Measurements from ENCODE around the gene TRIM64C.
"Not testable (repeated sequence)": the region's sequence is repeated elsewhere in the genome, so short reads cannot be mapped to it uniquely, and the experiment has no call there.

The TRIM64C gene

DNA sequence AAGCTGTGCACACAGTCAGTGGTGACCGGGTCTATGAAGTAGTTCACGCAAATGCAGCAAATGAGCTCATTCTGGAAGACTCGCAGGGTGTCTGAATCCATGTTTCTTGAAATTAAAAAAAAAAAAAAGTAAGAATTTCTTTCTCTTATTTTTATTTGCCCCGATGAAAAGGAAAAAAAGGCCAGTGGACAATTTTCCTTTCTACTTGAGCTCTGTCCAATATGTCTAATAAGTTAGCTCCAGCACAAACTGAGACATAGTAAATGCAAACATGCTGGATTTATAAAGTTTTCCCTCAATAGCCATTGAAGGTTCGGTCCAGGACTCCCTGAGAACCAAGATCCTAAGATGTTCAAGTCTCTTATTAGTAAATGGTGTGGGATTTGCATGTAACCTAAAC is at the start of gene TRIM64C:
TRIM64C (minus strand) TSS at position 101 of the 400 bp plus-strand sequence; CDS start at position 101, 0 bp downstream.
- DNase-seq (ENCODE audit: low read depth), result not testable (repeated sequence)

DNA sequence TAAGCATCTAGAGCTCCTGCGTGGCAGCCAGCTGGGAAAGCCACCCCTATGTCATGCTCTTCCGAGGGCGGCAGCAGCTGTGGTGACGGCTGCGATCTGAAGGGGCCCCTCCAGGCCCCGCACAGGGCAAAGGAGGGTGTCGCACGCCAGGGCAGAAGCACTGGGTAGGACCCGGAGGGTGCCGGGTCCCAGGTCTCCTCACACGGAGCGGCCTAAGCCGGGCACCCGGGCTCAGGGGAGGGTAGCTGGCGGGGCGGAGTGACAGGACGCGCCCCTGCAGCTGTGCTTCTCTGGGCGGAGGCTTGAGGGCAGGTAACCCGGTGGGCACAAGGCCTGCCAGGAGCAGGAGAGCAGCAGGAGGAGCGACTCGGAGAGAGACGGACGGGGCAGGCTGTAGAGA is 43.4 kb upstream of the TRIM64C start:
- not testable (repeated sequence) for DNase-seq (ENCODE audit: low read depth)

DNA sequence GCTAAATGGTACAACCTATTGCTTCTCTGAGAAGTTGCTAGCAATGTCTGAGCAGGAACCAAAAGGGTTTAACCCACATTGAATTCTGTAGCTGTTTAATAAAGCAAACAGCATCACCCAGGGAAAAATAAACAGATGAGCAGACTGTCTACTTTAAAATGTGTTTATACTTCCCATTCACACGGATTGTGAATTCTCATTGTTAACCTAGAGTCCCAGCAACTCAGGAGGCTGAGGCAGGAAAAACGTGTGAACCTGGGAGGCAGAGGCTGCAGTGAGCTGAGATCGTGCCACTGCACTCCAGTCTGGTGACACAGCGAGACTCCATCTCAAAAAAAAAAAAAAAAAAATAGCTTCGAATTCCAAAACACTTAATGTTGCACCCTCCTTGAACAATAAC is 11.0 kb upstream of the TRIM64C start:
- not testable (repeated sequence) for DNase-seq (ENCODE audit: low read depth)

DNA sequence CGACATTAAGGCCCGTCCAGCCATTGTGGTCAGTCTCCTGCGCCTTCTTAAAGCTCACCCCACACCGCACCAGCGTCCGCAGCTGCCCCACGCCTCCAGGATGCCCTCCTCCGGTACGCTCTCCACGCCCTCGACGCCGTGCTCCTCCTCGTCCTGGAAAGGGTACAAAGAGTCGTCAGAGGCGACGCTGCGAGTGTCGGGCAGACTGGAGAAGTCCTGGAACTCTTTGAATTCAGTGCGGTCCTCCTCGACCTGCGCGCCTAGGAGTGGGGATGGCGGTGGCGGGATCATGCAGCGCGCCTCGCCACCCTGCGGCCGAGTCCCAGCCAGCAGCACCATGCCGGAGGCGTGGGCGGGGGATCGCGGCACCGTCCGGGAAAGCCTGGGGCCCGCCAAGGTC is 9.1 kb downstream of the TRIM64C start:
- not testable (repeated sequence) for DNase-seq (ENCODE audit: low read depth)

DNA sequence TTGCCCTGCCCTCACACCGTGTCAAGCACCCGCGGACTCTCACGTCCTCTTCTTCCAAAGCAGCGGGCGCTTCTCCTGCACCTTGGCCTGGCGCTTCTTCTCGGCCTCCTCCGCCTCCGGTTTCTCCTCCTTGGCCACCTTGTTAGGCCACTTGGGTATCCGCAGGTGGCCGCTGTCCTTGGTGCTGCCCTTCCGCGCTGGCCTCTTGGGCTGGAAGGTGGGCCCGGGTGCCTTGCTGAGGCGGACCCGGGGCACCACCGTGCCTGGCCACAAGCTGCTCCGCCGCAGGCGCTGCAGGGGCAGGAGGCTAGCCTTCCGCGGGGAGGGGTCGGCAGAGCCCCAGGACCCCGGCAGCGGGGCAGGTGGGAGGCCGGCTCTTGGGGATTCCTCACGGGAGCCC is 10.7 kb downstream of the TRIM64C start:
- not testable (repeated sequence) for DNase-seq (ENCODE audit: low read depth)

DNA sequence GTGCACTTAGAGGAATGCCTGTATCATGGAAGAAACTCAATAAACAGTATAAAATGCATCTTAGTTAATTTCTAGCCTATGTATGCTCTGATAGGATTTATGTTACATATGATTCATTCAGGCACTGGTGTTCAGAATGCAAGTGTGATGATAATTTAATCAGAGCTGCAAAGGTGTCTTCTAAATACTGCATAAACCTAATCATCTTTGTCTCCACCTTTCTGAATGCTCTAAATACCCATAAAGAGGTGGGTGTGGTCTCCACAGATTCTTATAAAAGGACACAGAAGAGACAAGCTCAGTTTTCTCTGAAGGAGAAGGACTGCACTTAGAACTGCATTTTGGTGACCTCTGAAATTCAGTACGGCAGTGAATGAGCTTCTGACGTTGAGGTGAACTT is 30.4 kb downstream of the TRIM64C start, which contains the start of gene TRIM49B:
TRIM49B (plus strand) TSS at position 301 of the 400 bp plus-strand sequence. CDS start 2,777 bp downstream, outside the sequence.
- DNase-seq (ENCODE audit: low read depth), result not testable (repeated sequence)

Measured in HS-5 (cell line).